ENCODE data around the gene TCEANC2. TPM values are rescaled to one million over a fixed set of nuclear protein-coding genes. Genes with fewer than 3 reads are reported as not detected.

Gene TCEANC2
- total RNA-seq, 1 donor from 2014 or later = 8.1 TPM

DNA sequence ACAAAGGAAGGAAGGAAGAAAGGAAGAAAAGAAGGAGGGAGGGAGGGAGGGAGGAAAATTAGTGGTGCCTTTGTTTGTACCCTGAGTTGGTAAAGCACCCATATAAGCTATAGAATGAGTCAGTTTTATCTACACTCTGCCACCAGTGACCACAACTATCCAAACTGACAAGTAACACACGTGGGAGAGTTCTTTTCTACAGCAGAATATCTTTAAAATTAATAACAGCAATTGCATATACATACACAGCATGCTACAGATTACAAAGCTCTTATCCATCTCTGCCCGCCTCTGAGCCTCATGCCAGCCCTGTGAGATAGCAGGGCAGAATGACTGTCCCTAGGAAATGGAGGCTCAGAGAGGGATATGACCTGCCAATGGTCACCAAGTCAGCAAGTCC, 79.1 kb downstream of the TCEANC2 start:
- Mint-ChIP-seq H3K4me1 (no peaks in the 10 kb centered on the region), H3K36me3 (ENCODE audit: low read depth) (no peaks in the 10 kb centered on the region), H3K27me3 (no peaks in the 10 kb centered on the region), H3K27ac (no peak overlapping the region), H3K9me3 (no peaks in the 10 kb centered on the region), H3K4me3 (no peak overlapping the region)
- no peak for ATAC-seq (ENCODE audit: low read depth)
- TF ChIP-seq, protein P1, sequence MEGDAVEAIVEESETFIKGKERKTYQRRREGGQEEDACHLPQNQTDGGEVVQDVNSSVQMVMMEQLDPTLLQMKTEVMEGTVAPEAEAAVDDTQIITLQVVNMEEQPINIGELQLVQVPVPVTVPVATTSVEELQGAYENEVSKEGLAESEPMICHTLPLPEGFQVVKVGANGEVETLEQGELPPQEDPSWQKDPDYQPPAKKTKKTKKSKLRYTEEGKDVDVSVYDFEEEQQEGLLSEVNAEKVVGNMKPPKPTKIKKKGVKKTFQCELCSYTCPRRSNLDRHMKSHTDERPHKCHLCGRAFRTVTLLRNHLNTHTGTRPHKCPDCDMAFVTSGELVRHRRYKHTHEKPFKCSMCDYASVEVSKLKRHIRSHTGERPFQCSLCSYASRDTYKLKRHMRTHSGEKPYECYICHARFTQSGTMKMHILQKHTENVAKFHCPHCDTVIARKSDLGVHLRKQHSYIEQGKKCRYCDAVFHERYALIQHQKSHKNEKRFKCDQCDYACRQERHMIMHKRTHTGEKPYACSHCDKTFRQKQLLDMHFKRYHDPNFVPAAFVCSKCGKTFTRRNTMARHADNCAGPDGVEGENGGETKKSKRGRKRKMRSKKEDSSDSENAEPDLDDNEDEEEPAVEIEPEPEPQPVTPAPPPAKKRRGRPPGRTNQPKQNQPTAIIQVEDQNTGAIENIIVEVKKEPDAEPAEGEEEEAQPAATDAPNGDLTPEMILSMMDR (IDR thresholded peaks at IDR 0.05) = no peak
- ChIA-PET POLR2A (no interaction called here), CTCF (no interaction called here)
- intact Hi-C loops (cut with micrococcal nuclease) = no loop called here
- no peak for DNase-seq

DNA sequence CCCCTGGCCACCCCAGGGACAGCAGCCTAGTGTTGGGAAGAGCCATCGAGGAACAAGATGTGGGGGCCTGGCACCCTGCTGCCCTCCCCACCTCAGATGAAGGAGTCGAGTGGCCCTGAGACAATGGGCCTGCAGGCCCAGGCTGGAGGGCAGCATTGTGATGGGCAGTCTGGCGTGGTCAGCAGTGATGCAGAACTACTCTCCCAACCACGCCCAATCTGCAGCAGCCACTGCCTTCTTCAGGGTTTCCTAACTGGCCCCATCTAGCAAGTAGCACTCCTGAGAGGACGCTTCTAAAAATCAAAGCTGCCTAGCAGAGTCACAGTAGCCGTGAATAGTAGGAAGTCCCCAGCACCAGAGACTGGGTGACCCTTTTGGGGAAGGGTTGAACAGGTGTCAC, 80.9 kb downstream of the TCEANC2 start:
- Mint-ChIP-seq H3K27me3 (no peaks in the 10 kb centered on the region), H3K36me3 (ENCODE audit: low read depth) (no peaks in the 10 kb centered on the region), H3K4me1 (no peaks in the 10 kb centered on the region), H3K27ac (no peak overlapping the region), H3K4me3 (no peak overlapping the region), H3K9me3 (no peaks in the 10 kb centered on the region)
- CTCF ChIA-PET = no interaction called here
- TF ChIP-seq, protein P1 (IDR thresholded peaks at IDR 0.05) = no peak
- ATAC-seq (ENCODE audit: low read depth) (no peak), DNase-seq (no peak)
- POLR2A ChIA-PET = no interaction called here
- intact Hi-C loops (cut with micrococcal nuclease) = no loop called here

DNA sequence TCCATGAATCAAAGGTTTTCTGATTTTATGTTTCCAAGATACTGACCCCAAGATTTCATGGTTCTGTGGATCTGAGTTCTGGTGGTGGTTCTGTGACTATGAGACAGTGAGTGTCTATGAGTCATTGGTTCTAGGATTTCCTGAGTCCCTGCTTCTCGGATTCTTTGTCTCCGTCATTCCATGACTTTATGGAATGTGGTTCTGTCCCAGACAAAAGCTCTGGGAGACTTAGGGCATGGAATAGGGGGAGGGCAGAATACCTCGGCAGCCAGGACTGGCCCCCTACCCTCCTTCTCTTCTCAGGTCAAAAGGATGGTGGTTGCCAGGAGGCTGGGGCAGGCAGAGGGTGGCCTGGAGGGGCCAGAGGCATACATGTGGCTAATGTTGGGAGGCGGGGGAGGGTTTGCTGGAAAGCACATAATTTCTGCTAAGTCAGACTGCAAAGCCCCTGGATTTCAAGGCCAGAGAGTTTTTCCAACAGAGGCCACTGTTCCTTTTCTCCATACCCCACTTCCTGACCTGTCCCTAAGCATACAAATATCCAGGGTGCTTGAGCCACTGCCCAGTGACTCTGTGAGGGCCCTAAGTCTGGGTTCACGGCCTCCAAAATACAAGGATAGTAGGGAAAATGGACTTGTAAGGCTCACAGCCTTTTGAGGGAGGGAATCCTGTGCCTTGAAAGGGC, 82.2 kb downstream of the TCEANC2 start:
- ATAC-seq (ENCODE audit: low read depth) = no peak
- CTCF ChIA-PET = no interaction called here
- Mint-ChIP-seq H3K36me3 (ENCODE audit: low read depth) (no peaks in the 10 kb centered on the region), H3K27ac (no peak overlapping the region), H3K4me1 (no peaks in the 10 kb centered on the region), H3K27me3 (no peaks in the 10 kb centered on the region), H3K4me3 (no peak overlapping the region), H3K9me3 (no peaks in the 10 kb centered on the region)
- intact Hi-C loops (cut with micrococcal nuclease) = no loop called here
- no peak for DNase-seq
- TF ChIP-seq, protein P1 (IDR thresholded peaks at IDR 0.05) = no peak
- POLR2A ChIA-PET = no interaction called here

DNA sequence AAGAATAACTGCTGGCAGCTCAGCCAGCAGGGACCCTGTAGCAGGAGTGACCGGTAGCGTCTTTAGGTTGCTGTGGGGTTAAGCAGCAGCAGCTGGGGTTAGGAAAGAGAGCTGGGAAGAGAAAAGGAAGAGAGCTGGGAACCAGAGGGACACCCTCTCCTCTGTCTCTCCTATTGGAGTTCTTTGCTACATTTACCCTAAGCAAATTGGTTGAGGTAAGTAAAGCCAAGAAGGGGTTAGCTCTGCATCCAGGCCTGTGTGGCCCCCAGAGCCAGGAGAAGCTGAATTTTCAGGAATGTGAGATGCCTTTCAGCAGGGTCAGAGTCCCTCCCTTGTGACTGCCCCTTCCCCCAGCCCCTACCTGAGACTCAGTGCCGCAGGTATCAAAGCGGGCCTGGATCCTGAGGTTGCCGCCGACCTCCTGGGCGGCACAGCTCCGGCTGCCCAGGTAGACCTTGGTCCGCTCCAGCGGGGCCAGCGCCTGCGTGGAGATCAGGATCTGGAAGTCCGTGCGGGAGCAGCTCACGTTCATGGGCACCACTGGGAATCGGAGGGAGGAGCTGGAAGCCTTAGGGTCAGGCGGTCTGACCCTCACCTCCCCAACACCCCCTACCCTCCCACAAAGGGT, 83.0 kb downstream of the TCEANC2 start:
- no peaks in the 10 kb centered on the region for H3K9me3 Mint-ChIP-seq
- ATAC-seq (ENCODE audit: low read depth) = no peak
- no peak for DNase-seq
- H3K27me3 Mint-ChIP-seq = no peaks in the 10 kb centered on the region
- H3K4me3 Mint-ChIP-seq = no peak overlapping the region
- ChIA-PET POLR2A (no interaction called here), CTCF (no interaction called here)
- no peak overlapping the region for H3K27ac Mint-ChIP-seq
- no peaks in the 10 kb centered on the region for H3K36me3 Mint-ChIP-seq (ENCODE audit: low read depth)
- TF ChIP-seq, protein P1 (IDR thresholded peaks at IDR 0.05) = no peak
- no peaks in the 10 kb centered on the region for H3K4me1 Mint-ChIP-seq
- intact Hi-C loops (cut with micrococcal nuclease) = no loop called here

DNA sequence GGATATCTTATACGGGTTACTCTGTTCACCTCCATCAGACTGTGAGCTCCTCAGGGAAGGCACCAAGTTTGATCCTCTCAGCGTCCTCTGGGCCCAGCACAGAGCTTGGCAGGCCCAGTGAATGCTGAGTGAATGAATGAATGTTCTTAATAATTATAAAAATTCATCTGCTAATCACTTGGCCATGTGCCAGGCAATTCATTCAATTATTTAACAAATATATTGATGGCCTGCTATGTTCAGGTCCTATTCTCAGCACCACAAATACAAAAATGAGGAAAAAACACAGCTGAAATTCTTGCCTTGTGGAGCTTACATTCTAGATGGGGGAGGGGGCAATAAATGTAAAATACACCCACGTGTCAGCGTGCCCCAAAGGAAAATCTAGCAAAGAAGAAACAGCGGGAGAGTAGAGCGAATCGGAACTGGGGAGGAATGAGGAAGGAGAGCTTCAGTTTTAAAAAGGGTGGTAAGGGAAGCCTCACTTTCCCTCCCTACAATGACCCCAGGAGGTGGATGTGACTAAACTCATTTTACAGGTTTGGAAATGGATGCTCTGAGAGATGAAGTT, 83.6 kb downstream of the TCEANC2 start:
- Mint-ChIP-seq H3K27me3 (no peaks in the 10 kb centered on the region), H3K4me1 (no peaks in the 10 kb centered on the region), H3K27ac (no peak overlapping the region), H3K9me3 (no peaks in the 10 kb centered on the region), H3K36me3 (ENCODE audit: low read depth) (no peaks in the 10 kb centered on the region), H3K4me3 (no peak overlapping the region)
- DNase-seq (no peak), ATAC-seq (ENCODE audit: low read depth) (no peak)
- intact Hi-C loops (cut with micrococcal nuclease) = no loop called here
- TF ChIP-seq, protein P1 (IDR thresholded peaks at IDR 0.05) = no peak
- ChIA-PET CTCF (no interaction called here), POLR2A (no interaction called here)

Data from activated B cell treated with CpG ODN at 0.5 μM for 24 hours (primary cell).